ENCODE results near the gene FAM241B.

FAM241B gene

DNA sequence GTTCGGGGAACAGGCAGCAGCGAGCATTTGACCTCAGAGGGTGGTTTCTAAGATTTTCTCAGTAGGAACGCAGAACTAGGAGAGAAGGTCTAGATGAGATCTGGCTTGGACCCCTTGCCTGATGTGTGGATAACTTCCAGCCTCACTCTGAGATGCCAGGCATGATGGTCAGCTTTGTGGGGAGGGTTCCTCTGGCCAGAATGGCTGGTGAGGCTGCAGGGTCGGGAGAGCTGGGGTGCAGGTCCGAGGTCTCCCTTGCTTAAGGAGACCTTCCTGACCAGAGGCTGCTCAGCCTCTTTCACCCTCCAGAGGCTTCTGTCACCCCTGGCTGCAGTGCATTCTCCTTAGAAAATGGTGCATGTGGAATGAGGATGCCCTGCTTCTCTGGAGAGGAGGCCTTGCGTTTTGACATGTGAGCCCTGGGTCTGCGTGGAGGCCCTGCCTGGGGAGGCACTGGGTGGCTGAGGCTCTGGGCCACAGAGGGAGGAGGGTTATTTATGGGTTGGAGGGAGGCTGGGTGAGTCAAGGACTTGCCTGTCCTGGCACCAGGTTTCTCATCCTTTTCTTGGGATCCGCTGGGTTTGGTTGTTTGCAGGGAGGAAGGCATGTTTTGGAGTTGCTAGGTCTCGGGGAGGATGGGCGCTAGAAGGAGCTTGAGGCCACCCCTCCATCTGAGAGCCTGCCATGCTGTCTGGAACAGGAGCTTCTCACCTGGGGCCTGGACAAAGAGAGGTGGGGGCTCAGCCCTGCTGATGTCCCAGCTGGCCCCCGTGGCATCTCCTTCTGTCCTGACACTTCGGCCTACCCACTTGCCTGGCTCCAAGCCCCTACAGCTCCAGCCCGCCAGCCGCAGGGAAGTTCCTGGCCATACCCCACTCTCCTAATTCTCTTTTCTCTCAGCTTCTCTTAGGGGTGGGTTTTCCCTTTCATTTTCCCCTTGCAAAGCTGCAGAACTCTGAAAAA, 3.9 kb downstream of the FAM241B start:
- Histone ChIP-seq H3K36me3 (ENCODE audit: control insufficient read depth in 1 of 2, insufficient read depth in 2 of 2, low read length in 2 of 2) (no peaks in the 10 kb centered on the region), H3K9me3 (ENCODE audit: control insufficient read depth in 1 of 2, low read length in 2 of 2) (no peaks in the 10 kb centered on the region), H3K4me3 (ENCODE audit: low read depth in 1 of 2, low read length in 2 of 2) (no peak overlapping the region), H3K9ac (ENCODE audit: low read depth in 1 of 2, low read length in 2 of 2) (no peak overlapping the region), H3K27ac (ENCODE audit: low read depth, low read length) (no peak overlapping the region), H3K4me1 (ENCODE audit: control insufficient read depth in 1 of 2, insufficient read depth in 2 of 2, low read length in 2 of 2) (peaks cover 5 to 7% of the 10 kb centered on the region in 2 donors), H3K27me3 (ENCODE audit: control insufficient read depth in 1 of 2, insufficient read depth in 2 of 2, low read length in 2 of 2) (no peaks in the 10 kb centered on the region)

DNA sequence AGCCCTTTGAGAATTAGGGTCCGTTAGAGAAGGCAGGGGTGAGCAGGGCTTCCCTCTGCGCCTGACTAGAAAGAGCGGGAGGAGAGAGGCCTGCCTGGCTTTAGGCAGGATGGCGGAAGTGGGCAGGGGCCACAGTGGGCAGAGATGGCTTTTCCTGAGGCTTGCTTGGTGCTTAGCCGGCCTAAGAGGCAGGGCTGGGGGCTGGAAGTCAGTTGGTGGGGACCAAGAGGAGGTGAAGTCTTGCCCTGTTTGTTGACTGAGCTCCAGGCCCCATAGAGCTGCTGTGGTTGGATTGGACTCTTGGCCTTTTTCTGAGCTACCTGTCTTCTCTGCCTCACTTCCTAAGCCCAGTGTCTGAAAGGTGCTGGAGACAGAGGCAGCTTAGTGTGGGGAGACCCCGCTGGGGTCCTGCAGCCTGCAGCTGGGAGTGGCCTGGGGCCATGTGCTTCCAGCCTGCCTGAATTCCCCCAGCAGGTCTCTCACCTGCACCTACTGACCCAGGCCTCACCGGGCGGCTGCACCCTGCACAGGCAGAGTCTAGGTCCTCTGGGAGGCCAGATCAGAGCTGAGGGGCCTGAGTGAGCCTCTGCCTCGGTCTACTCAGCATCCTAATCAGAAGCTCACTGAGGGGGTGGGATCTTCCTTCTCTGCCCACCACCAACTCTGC, 4.8 kb downstream of the FAM241B start:
- Histone ChIP-seq H3K27me3 (ENCODE audit: control insufficient read depth in 1 of 2, insufficient read depth in 2 of 2, low read length in 2 of 2) (no peaks in the 10 kb centered on the region), H3K4me3 (ENCODE audit: low read depth in 1 of 2, low read length in 2 of 2) (no peak overlapping the region), H3K27ac (ENCODE audit: low read depth, low read length) (no peak overlapping the region), H3K9me3 (ENCODE audit: control insufficient read depth in 1 of 2, low read length in 2 of 2) (no peaks in the 10 kb centered on the region), H3K9ac (ENCODE audit: low read depth in 1 of 2, low read length in 2 of 2) (no peak overlapping the region), H3K36me3 (ENCODE audit: control insufficient read depth in 1 of 2, insufficient read depth in 2 of 2, low read length in 2 of 2) (no peaks in the 10 kb centered on the region), H3K4me1 (ENCODE audit: control insufficient read depth in 1 of 2, insufficient read depth in 2 of 2, low read length in 2 of 2) (peaks cover 0 to 7% of the 10 kb centered on the region in 2 donors)

DNA sequence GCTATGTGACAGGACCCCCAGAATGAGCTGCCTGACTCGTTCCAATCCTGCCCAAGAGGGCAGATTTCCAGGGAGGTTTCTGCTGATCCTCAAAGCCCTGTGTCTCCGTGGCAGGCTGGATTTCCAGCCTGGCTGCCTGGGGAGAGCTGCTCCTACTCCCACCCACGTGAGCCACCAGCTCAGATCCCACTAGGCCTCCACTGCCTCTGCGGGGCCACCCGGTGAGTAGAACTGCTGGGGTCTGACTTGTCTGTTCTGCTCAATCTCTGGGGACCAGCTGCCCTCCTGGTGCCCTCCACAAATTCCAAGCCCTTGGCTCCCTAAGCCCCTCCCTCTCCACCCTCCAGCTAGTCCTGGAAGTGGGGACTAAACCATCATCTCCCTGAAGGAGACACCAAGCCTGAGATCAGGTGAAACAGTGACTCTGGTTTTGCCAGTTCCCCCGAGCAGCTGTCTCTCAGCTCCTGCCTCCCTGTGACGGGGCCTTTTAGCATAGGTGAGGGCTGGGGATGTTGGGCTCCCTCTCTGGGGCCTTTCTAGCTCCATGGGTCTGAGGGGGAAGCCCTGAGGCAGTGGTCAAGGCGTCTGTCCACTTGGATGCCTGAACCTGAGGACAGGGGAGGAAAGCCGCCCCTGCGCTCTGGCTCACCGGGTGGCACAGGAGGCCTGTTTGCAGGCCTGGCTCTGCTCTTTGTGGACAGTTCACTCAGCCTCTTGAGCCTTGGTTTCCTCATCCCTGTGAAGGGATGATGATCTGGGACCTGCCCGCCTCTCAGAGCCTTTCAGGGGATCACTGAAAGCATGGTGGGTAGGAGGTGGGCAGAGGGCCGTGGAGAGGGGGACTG, 5.6 kb downstream of the FAM241B start:
- no peak overlapping the region for H3K27ac ChIP-seq (ENCODE audit: low read depth, low read length)
- H3K9ac ChIP-seq (ENCODE audit: low read depth in 1 of 2, low read length in 2 of 2), result no peak overlapping the region
- no peak overlapping the region for H3K4me3 ChIP-seq (ENCODE audit: low read depth in 1 of 2, low read length in 2 of 2)
- H3K4me1 ChIP-seq (ENCODE audit: control insufficient read depth in 1 of 2, insufficient read depth in 2 of 2, low read length in 2 of 2), result peaks cover 0 to 5% of the 10 kb centered on the region in 2 donors
- no peaks in the 10 kb centered on the region for H3K36me3 ChIP-seq (ENCODE audit: control insufficient read depth in 1 of 2, insufficient read depth in 2 of 2, low read length in 2 of 2)
- H3K9me3 ChIP-seq (ENCODE audit: control insufficient read depth in 1 of 2, low read length in 2 of 2), result no peaks in the 10 kb centered on the region
- no peaks in the 10 kb centered on the region for H3K27me3 ChIP-seq (ENCODE audit: control insufficient read depth in 1 of 2, insufficient read depth in 2 of 2, low read length in 2 of 2)

DNA sequence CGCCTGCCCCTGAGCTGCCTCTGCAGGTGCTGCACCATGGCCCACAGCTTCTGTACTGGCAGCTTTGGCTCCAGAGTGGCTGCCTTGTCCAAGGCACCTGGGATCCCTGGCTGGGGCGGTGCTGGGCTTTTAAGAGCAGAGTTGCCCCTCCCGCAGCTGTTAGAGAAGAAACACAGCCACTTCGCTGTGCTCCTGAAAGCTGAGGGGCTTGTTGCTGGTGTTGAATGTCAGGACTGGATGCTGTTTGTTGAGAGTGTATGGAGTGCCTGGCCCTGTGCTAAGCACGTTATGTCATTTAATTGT, 6.2 kb downstream of the FAM241B start:
- no peaks in the 10 kb centered on the region for H3K4me1 ChIP-seq (ENCODE audit: control insufficient read depth in 1 of 2, insufficient read depth in 2 of 2, low read length in 2 of 2)
- H3K4me3 ChIP-seq (ENCODE audit: low read depth in 1 of 2, low read length in 2 of 2), result no peak overlapping the region
- no peaks in the 10 kb centered on the region for H3K9me3 ChIP-seq (ENCODE audit: control insufficient read depth in 1 of 2, low read length in 2 of 2)
- H3K27me3 ChIP-seq (ENCODE audit: control insufficient read depth in 1 of 2, insufficient read depth in 2 of 2, low read length in 2 of 2), result no peaks in the 10 kb centered on the region
- H3K9ac ChIP-seq (ENCODE audit: low read depth in 1 of 2, low read length in 2 of 2), result no peak overlapping the region
- no peaks in the 10 kb centered on the region for H3K36me3 ChIP-seq (ENCODE audit: control insufficient read depth in 1 of 2, insufficient read depth in 2 of 2, low read length in 2 of 2)
- H3K27ac ChIP-seq (ENCODE audit: low read depth, low read length), result no peak overlapping the region

DNA sequence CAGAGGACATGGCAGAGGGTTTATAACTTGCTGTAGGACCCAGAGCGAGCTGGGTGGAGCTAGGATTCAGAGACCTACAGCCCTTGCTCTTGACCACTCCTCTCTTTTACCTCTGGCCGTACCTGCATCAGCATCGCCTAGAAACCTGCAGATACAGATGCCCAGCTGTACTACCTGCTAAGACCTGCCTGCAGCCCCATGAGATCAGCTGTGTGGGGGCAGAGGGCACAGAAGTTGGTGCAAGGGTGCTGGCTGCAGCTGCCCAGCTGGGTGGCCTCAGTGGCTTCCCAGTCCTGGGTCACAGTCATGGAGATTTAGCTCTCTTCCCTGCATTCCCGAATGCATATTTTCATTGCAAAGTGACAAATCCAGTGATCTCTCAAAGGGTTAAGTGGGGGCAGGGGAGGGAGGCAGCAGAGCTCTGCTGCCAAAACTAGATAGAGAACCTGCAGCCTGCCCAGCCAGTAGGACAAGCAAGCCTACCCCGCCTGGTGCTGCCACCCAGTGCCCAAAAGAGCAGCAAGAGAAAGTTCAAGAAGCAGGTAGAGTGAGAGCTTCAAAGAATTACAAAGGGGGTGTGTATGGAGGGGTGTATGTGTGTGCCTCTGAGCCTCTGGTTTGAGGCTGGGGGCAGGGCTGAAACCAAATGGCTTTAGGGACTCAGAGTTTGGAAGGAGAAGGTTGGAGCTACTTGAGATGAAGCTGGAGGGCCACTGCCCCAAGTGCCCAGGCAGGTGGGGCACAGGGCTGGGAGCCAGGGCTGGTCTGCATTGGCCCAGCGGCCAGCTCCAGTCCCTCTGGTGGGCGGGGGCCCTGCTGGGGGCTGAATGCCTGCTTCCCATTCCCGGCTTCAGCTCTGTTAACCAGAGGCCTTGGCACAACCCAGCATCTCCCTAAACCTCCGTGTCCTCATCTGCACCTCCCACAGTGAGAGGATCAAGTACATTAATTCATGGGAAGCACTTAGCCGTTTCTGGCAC, 6.9 kb downstream of the FAM241B start:
- no peaks in the 10 kb centered on the region for H3K27me3 ChIP-seq (ENCODE audit: control insufficient read depth in 1 of 2, insufficient read depth in 2 of 2, low read length in 2 of 2)
- no peaks in the 10 kb centered on the region for H3K4me1 ChIP-seq (ENCODE audit: control insufficient read depth in 1 of 2, insufficient read depth in 2 of 2, low read length in 2 of 2)
- no peak overlapping the region for H3K9ac ChIP-seq (ENCODE audit: low read depth in 1 of 2, low read length in 2 of 2)
- H3K27ac ChIP-seq (ENCODE audit: low read depth, low read length), result no peak overlapping the region
- no peak overlapping the region for H3K4me3 ChIP-seq (ENCODE audit: low read depth in 1 of 2, low read length in 2 of 2)
- H3K9me3 ChIP-seq (ENCODE audit: control insufficient read depth in 1 of 2, low read length in 2 of 2), result no peaks in the 10 kb centered on the region
- no peaks in the 10 kb centered on the region for H3K36me3 ChIP-seq (ENCODE audit: control insufficient read depth in 1 of 2, insufficient read depth in 2 of 2, low read length in 2 of 2)

DNA sequence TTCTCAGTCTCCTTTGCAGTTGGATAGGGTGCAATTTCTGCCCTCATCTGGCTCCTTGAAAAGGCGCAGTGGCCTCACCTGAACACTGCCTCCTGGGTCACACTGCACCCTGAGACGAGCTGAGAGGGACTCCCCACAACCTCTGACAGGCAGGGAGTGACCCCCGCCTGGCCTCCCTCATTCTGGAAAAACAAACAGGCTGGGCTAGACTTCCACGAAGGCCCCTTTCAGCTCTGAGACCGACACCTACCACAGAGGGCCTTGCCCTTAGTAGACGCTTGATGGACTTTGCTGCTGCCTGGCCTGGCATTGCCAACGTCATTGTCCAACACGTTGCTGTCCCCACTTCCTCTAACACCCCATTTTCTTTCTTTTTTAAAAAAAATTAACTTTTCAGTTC, 8.6 kb downstream of the FAM241B start:
- no peaks in the 10 kb centered on the region for H3K27me3 ChIP-seq (ENCODE audit: control insufficient read depth in 1 of 2, insufficient read depth in 2 of 2, low read length in 2 of 2)
- no peak overlapping the region for H3K27ac ChIP-seq (ENCODE audit: low read depth, low read length)
- H3K9me3 ChIP-seq (ENCODE audit: control insufficient read depth in 1 of 2, low read length in 2 of 2), result no peaks in the 10 kb centered on the region
- H3K9ac ChIP-seq (ENCODE audit: low read depth in 1 of 2, low read length in 2 of 2), result no peak overlapping the region
- no peaks in the 10 kb centered on the region for H3K36me3 ChIP-seq (ENCODE audit: control insufficient read depth in 1 of 2, insufficient read depth in 2 of 2, low read length in 2 of 2)
- H3K4me1 ChIP-seq (ENCODE audit: control insufficient read depth in 1 of 2, insufficient read depth in 2 of 2, low read length in 2 of 2), result no peaks in the 10 kb centered on the region
- no peak overlapping the region for H3K4me3 ChIP-seq (ENCODE audit: low read depth in 1 of 2, low read length in 2 of 2)

DNA sequence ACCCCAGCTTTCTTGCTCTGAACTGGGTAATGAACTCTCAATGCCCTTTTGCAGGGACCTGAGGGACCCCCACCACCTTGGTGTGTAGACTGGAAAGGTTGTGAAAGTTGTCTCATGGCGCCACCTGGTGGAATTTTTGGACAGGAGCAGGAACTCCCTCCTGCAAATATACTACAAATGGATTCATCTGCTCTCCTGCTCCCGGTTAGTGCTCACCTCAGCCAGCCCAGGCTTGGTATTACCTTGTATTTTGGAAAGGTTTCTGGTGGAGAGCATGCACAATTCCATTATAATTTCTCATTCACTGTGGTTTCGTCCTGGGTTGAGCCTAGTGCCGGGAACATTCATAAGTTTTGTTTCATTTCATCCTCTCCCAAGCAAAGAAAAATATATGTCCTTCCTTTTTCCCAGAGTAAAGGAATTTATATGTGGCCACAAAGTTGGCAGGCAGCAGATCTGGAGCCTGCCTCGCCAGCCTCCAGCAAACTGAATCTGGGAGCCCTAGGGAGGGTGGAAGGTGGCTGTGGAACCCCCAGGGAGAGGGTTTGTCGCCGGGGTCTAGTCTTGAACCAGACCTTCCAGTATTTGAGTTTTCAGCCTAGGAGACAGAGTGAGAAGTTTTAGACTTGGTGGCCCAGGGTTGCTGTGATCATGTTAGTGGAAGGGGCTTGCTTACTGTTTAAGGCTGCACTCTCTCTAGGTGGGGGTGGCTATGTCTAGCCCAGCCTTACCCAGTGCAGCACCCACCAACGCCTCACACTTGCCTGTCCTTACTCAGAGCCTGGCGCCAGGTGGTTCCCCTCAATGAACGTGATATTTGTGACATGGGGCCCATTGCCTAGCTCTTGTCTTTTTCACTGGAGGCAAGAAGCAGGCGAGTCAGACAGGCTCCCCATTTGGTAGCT, 9.5 kb downstream of the FAM241B start:
- H3K36me3 ChIP-seq (ENCODE audit: control insufficient read depth in 1 of 2, insufficient read depth in 2 of 2, low read length in 2 of 2), result no peaks in the 10 kb centered on the region
- H3K9ac ChIP-seq (ENCODE audit: low read depth in 1 of 2, low read length in 2 of 2), result no peak overlapping the region
- no peaks in the 10 kb centered on the region for H3K27me3 ChIP-seq (ENCODE audit: control insufficient read depth in 1 of 2, insufficient read depth in 2 of 2, low read length in 2 of 2)
- H3K4me3 ChIP-seq (ENCODE audit: low read depth in 1 of 2, low read length in 2 of 2), result no peak overlapping the region
- no peak overlapping the region for H3K27ac ChIP-seq (ENCODE audit: low read depth, low read length)
- no peaks in the 10 kb centered on the region for H3K4me1 ChIP-seq (ENCODE audit: control insufficient read depth in 1 of 2, insufficient read depth in 2 of 2, low read length in 2 of 2)
- no peaks in the 10 kb centered on the region for H3K9me3 ChIP-seq (ENCODE audit: control insufficient read depth in 1 of 2, low read length in 2 of 2)

DNA sequence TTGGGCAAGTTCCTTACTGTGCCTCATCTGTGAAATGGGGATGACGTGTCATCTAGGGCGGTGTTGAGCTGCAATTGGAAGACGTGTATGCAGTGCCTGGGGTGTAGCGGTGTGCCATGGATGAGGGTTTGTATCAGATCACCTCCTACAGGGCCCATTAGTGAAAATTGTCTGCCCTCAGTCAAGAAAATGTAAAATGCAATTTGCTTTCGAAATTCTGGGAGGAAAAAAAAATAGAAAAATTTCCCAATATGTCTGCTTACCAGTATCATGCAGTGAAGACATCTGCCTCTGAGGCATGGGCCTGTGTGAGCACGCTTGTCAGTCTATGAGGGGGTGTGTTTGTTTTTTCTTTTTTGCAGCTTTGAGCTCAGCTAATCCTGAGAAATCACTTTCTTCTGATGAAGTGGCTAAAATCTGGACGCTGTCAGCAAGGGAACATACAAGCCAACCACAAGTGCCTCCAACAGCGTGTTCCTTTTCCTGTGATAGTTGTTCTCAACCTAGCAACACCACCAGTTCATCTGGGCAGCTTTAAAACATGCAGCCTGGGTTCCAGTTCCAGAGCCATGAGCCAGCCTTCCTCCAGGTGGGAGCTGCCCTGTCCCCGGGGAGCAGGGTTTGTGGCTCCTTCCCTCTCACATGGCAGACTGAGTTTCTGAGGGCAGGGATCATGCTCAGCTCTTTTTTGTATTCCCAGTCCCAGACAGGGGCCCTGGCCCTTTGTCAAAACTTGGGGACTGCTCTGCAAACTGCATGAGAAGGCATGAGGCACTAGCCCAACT, 10.3 kb downstream of the FAM241B start:
- H3K4me1 ChIP-seq (ENCODE audit: control insufficient read depth in 1 of 2, insufficient read depth in 2 of 2, low read length in 2 of 2), result no peaks in the 10 kb centered on the region
- no peak overlapping the region for H3K4me3 ChIP-seq (ENCODE audit: low read depth in 1 of 2, low read length in 2 of 2)
- no peaks in the 10 kb centered on the region for H3K36me3 ChIP-seq (ENCODE audit: control insufficient read depth in 1 of 2, insufficient read depth in 2 of 2, low read length in 2 of 2)
- H3K27ac ChIP-seq (ENCODE audit: low read depth, low read length), result no peak overlapping the region
- H3K9ac ChIP-seq (ENCODE audit: low read depth in 1 of 2, low read length in 2 of 2), result no peak overlapping the region
- no peaks in the 10 kb centered on the region for H3K9me3 ChIP-seq (ENCODE audit: control insufficient read depth in 1 of 2, low read length in 2 of 2)
- H3K27me3 ChIP-seq (ENCODE audit: control insufficient read depth in 1 of 2, insufficient read depth in 2 of 2, low read length in 2 of 2), result no peaks in the 10 kb centered on the region
